Measurements from ENCODE around the gene NALCN. TPM values are rescaled to one million over a fixed set of nuclear protein-coding genes. Genes with fewer than 3 reads are reported as not detected.

The NALCN gene
- total RNA-seq, 3 donors from 2014 or later (not counting 1 experiment from before 2014, with no cell fraction given), result not detected

GRCh38 chr13:101393140-101393539, 23.2 kb downstream of the NALCN start:
- no peaks in the 10 kb centered on the region for H3K4me1 ChIP-seq (ENCODE audit: control insufficient read depth, insufficient read depth, low read length)
- TF ChIP-seq, protein P1, sequence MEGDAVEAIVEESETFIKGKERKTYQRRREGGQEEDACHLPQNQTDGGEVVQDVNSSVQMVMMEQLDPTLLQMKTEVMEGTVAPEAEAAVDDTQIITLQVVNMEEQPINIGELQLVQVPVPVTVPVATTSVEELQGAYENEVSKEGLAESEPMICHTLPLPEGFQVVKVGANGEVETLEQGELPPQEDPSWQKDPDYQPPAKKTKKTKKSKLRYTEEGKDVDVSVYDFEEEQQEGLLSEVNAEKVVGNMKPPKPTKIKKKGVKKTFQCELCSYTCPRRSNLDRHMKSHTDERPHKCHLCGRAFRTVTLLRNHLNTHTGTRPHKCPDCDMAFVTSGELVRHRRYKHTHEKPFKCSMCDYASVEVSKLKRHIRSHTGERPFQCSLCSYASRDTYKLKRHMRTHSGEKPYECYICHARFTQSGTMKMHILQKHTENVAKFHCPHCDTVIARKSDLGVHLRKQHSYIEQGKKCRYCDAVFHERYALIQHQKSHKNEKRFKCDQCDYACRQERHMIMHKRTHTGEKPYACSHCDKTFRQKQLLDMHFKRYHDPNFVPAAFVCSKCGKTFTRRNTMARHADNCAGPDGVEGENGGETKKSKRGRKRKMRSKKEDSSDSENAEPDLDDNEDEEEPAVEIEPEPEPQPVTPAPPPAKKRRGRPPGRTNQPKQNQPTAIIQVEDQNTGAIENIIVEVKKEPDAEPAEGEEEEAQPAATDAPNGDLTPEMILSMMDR (IDR thresholded peaks at IDR 0.05), result no peak
- no peak overlapping the region for H3K4me3 ChIP-seq (ENCODE audit: low read length)
- Mint-ChIP-seq H3K4me1 (no peaks in the 10 kb centered on the region), H3K4me3 (no peak overlapping the region), H3K36me3 (no peaks in the 10 kb centered on the region), H3K9me3 (peaks cover 3 to 5% of the 10 kb centered on the region in 2 donors), H3K27me3 (ENCODE audit: low read depth in 2 of 2) (no peaks in the 10 kb centered on the region), H3K27ac (no peak overlapping the region)
- ATAC-seq (no peak), DNase-seq (no peak)
- no peaks in the 10 kb centered on the region for H3K27me3 ChIP-seq (ENCODE audit: control insufficient read depth, insufficient read depth, low read length)
- 94% methylated on average over 3 of the region's 3 CpGs for WGBS (ENCODE audit: insufficient coverage)
- intact Hi-C loops (cut with micrococcal nuclease), result no loop called here
- H3K27ac ChIP-seq (ENCODE audit: low read length), result no peak overlapping the region
- no peaks in the 10 kb centered on the region for H3K9me3 ChIP-seq (ENCODE audit: control insufficient read depth, insufficient read depth, low read length)
- H3K36me3 ChIP-seq (ENCODE audit: control insufficient read depth, insufficient read depth, low read length), result no peaks in the 10 kb centered on the region

GRCh38 chr13:101390461-101390860, 25.8 kb downstream of the NALCN start:
- H3K36me3 ChIP-seq (ENCODE audit: control insufficient read depth, insufficient read depth, low read length), result no peaks in the 10 kb centered on the region
- Mint-ChIP-seq H3K4me1 (no peaks in the 10 kb centered on the region), H3K9me3 (peaks cover 5% of the 10 kb centered on the region in 2 donors), H3K4me3 (no peak overlapping the region), H3K36me3 (no peaks in the 10 kb centered on the region), H3K27ac (no peak overlapping the region), H3K27me3 (ENCODE audit: low read depth in 2 of 2) (no peaks in the 10 kb centered on the region)
- ATAC-seq, result no peak
- intact Hi-C loops (cut with micrococcal nuclease), result no loop called here
- no peak overlapping the region for H3K27ac ChIP-seq (ENCODE audit: low read length)
- WGBS (ENCODE audit: insufficient coverage), result 33% methylated on average over 5 of the region's 5 CpGs
- H3K4me1 ChIP-seq (ENCODE audit: control insufficient read depth, insufficient read depth, low read length), result no peaks in the 10 kb centered on the region
- no peaks in the 10 kb centered on the region for H3K27me3 ChIP-seq (ENCODE audit: control insufficient read depth, insufficient read depth, low read length)
- no peaks in the 10 kb centered on the region for H3K9me3 ChIP-seq (ENCODE audit: control insufficient read depth, insufficient read depth, low read length)
- H3K4me3 ChIP-seq (ENCODE audit: low read length), result no peak overlapping the region
- TF ChIP-seq, protein P1 (IDR thresholded peaks at IDR 0.05), result no peak
- no peak for DNase-seq

GRCh38 chr13:101384929-101385328, 31.4 kb downstream of the NALCN start:
- no peak overlapping the region for H3K4me3 ChIP-seq (ENCODE audit: low read length)
- ATAC-seq (no peak), DNase-seq (no peak)
- Mint-ChIP-seq H3K4me3 (no peak overlapping the region), H3K27ac (no peak overlapping the region), H3K27me3 (ENCODE audit: low read depth in 2 of 2) (no peaks in the 10 kb centered on the region), H3K36me3 (no peaks in the 10 kb centered on the region), H3K9me3 (peaks cover 6 to 8% of the 10 kb centered on the region in 2 donors), H3K4me1 (no peaks in the 10 kb centered on the region)
- no peaks in the 10 kb centered on the region for H3K27me3 ChIP-seq (ENCODE audit: control insufficient read depth, insufficient read depth, low read length)
- intact Hi-C loops (cut with micrococcal nuclease), result no loop called here
- no peaks in the 10 kb centered on the region for H3K36me3 ChIP-seq (ENCODE audit: control insufficient read depth, insufficient read depth, low read length)
- 56% methylated on average over 3 of the region's 3 CpGs for WGBS (ENCODE audit: insufficient coverage)
- H3K9me3 ChIP-seq (ENCODE audit: control insufficient read depth, insufficient read depth, low read length), result no peaks in the 10 kb centered on the region
- no peaks in the 10 kb centered on the region for H3K4me1 ChIP-seq (ENCODE audit: control insufficient read depth, insufficient read depth, low read length)
- no peak overlapping the region for H3K27ac ChIP-seq (ENCODE audit: low read length)
- TF ChIP-seq, protein P1 (IDR thresholded peaks at IDR 0.05), result no peak

DNA sequence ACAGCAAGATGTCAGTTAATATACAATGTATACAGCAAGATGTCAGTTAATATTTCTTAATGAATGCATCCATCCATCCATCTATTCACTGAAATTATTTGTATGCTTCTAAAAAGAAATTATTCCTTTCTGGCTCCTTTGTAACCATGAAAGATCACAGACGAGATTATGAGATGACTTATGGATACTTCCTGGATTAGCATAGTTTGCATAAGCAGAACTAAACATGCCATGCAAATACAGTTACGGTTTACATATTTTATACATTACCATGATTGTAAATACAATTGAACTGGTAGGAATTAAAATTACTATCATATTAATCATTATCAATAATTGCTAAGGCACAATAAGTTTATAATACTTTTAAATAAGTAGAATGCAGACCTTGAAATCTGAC, 32.7 kb downstream of the NALCN start:
- Histone ChIP-seq H3K4me1 (ENCODE audit: control insufficient read depth, insufficient read depth, low read length) (no peaks in the 10 kb centered on the region), H3K9me3 (ENCODE audit: control insufficient read depth, insufficient read depth, low read length) (no peaks in the 10 kb centered on the region), H3K27me3 (ENCODE audit: control insufficient read depth, insufficient read depth, low read length) (no peaks in the 10 kb centered on the region), H3K36me3 (ENCODE audit: control insufficient read depth, insufficient read depth, low read length) (no peaks in the 10 kb centered on the region), H3K4me3 (ENCODE audit: low read length) (no peak overlapping the region), H3K27ac (ENCODE audit: low read length) (no peak overlapping the region)
- TF ChIP-seq, protein P1 (IDR thresholded peaks at IDR 0.05), result no peak
- no peak for DNase-seq
- H3K4me3 Mint-ChIP-seq, result no peak overlapping the region
- WGBS (ENCODE audit: insufficient coverage), result no CpG with 5 or more reads among the region's 2 CpGs
- intact Hi-C loops (cut with micrococcal nuclease), result no loop called here
- H3K9me3 Mint-ChIP-seq, result peaks cover 5 to 6% of the 10 kb centered on the region in 2 donors
- H3K27me3 Mint-ChIP-seq (ENCODE audit: low read depth in 2 of 2), result no peaks in the 10 kb centered on the region
- no peak for ATAC-seq
- no peaks in the 10 kb centered on the region for H3K4me1 Mint-ChIP-seq
- H3K27ac Mint-ChIP-seq, result no peak overlapping the region
- no peaks in the 10 kb centered on the region for H3K36me3 Mint-ChIP-seq

Measured in natural killer cell (primary cell).